ENCODE results near the gene KEL.

KEL gene

GRCh38 chr7:142962991-142963390 lies 828 bp upstream of the KEL start:
- DNase-seq (ENCODE audit: low read depth, low spot score) = no peak

- DNase-seq (ENCODE audit: low read depth, low spot score) = no peak
Observed at GRCh38 chr7:142961595-142961972, 579 bp downstream of the KEL start.

GRCh38 chr7:142960955-142961512 lies 1.1 kb downstream of the KEL start:
- no peak for DNase-seq (ENCODE audit: low read depth, low spot score)

- no peak for DNase-seq (ENCODE audit: low read depth, low spot score)
Observed at GRCh38 chr7:142959202-142959601, 3.0 kb downstream of the KEL start.

GRCh38 chr7:142957723-142958122 lies 4.4 kb downstream of the KEL start:
- no peak for DNase-seq (ENCODE audit: low read depth, low spot score)

- DNase-seq (ENCODE audit: low read depth, low spot score) = no peak
Observed at GRCh38 chr7:142956951-142957623, 5.1 kb downstream of the KEL start.

- no peak for DNase-seq (ENCODE audit: low read depth, low spot score)
Observed at GRCh38 chr7:142954680-142955268, 7.4 kb downstream of the KEL start.

GRCh38 chr7:142950235-142950634 lies 11.9 kb downstream of the KEL start:
- no peak for DNase-seq (ENCODE audit: low read depth, low spot score)

- no peak for DNase-seq (ENCODE audit: low read depth, low spot score)
Observed at GRCh38 chr7:142948603-142949002, 13.6 kb downstream of the KEL start.

GRCh38 chr7:142945001-142945400 lies 17.2 kb downstream of the KEL start:
- DNase-seq (ENCODE audit: low read depth, low spot score) = no peak

GRCh38 chr7:142943706-142944268 lies 18.4 kb downstream of the KEL start:
- no peak for DNase-seq (ENCODE audit: low read depth, low spot score)

- DNase-seq (ENCODE audit: low read depth, low spot score) = no peak
Observed at GRCh38 chr7:142942746-142943145, 19.4 kb downstream of the KEL start.

- DNase-seq (ENCODE audit: low read depth, low spot score) = no peak
Observed at GRCh38 chr7:142941541-142941940, 20.6 kb downstream of the KEL start.

GRCh38 chr7:142940966-142941535 lies 21.1 kb downstream of the KEL start:
- DNase-seq (ENCODE audit: low read depth, low spot score) = no peak

GRCh38 chr7:142939226-142939910 lies 22.8 kb downstream of the KEL start, which contains the start of gene LLCFC1:
Gene LLCFC1, plus strand, starts transcription at chr7:142939484. Its CDS starts 138 bp downstream, at chr7:142939622.
- DNase-seq (ENCODE audit: low read depth, low spot score) = peak; percentile 28

- DNase-seq (ENCODE audit: low read depth, low spot score) = no peak
Observed at GRCh38 chr7:142938611-142939010, 23.6 kb downstream of the KEL start.

GRCh38 chr7:142935941-142936565 lies 26.1 kb downstream of the KEL start:
- DNase-seq (ENCODE audit: low read depth, low spot score) = no peak

- no peak for DNase-seq (ENCODE audit: low read depth, low spot score)
Observed at GRCh38 chr7:142934056-142934455, 28.1 kb downstream of the KEL start.

- no peak for DNase-seq (ENCODE audit: low read depth, low spot score)
Observed at GRCh38 chr7:142933624-142934023, 28.5 kb downstream of the KEL start, which contains the start of gene TRPV5. Gene TRPV5, minus strand, starts transcription at chr7:142933746. Its CDS starts 287 bp downstream, at chr7:142933459.

- no peak for DNase-seq (ENCODE audit: low read depth, low spot score)
Observed at GRCh38 chr7:142933092-142933475, 29.1 kb downstream of the KEL start.

GRCh38 chr7:142932386-142933091 lies 29.6 kb downstream of the KEL start:
- no peak for DNase-seq (ENCODE audit: low read depth, low spot score)

All from iPS DF 19.7 (cell line).